Measurements from ENCODE around the gene BOK.

GRCh38 chr2:241597561-241597960 lies 39.0 kb downstream of the BOK start:
- no peak for TF ChIP-seq EZH2phosphoT487 (IDR thresholded peaks at IDR 0.05; ENCODE audit: borderline replicate concordance, low read length)
- TF ChIP-seq CTCF (conservative IDR thresholded peaks at IDR 0.05; ENCODE audit: low read depth, low read length): no peak
- no peak for TF ChIP-seq EZH2 (IDR thresholded peaks at IDR 0.05; ENCODE audit: low read length, unreplicated experiment)

Measured in PC-3 (cell line).